Panc1 (cell line): Measurements from ENCODE around the gene AGPS.

Experiments
- CTCF ChIP-seq: fragments of 450-650 bp; IDR thresholded peaks from 2 replicates; pipeline ENCODE4 v1.5.1; 2017; ENCODE audit warnings: mild to moderate bottlenecking
- POLR2AphosphoS5 ChIP-seq: IDR thresholded peaks from 2 replicates; pipeline ENCODE4 v1.6.1; 2012; ENCODE audit warnings: mild to moderate bottlenecking, low read depth, low read length, moderate library complexity
- REST ChIP-seq, 2 experiments: IDR thresholded peaks; 2 replicates each; pipeline ENCODE4 v1.6.1; 2011 to 2012; ENCODE audit warnings: low read depth in 2 of 2, control low read depth in 1 of 2, low read length in 1 of 2, mild to moderate bottlenecking in 1 of 2, moderate library complexity in 1 of 2; ENCODE audit not compliant: insufficient read depth in 1 of 2
- SIN3A ChIP-seq: IDR thresholded peaks from 2 replicates; pipeline ENCODE4 v1.6.1; 2012; ENCODE audit warnings: low read depth, mild to moderate bottlenecking, low read length, moderate library complexity, borderline replicate concordance; ENCODE audit not compliant: insufficient read depth
- TCF7L2 ChIP-seq: IDR thresholded peaks from 2 replicates; pipeline ENCODE4 v1.6.1; 2011; ENCODE audit warnings: mild to moderate bottlenecking, low read depth, low read length, inconsistent platforms

GRCh38 chr2:177557794-177558193, 165.2 kb downstream of the AGPS start:
- TF ChIP-seq CTCF: no peak
- TF ChIP-seq POLR2AphosphoS5: no peak
- TF ChIP-seq SIN3A: no peak
- no peak for TF ChIP-seq REST (IDR thresholded peaks at IDR 0.05; ENCODE audit: insufficient read depth in 1 of 2, low read depth in 2 of 2, low read length in 1 of 2)
- no peak for TF ChIP-seq TCF7L2
